SK-N-SH treated with all-trans-retinoic acid at 6 μM for 48 hours (cell line): Measurements from ENCODE around the gene LTO1.

Source experiments
- ATAC-seq: fragments of 200-7000 bp; cut with Tn5 transposase; 3 replicates; pipeline ENCODE4 v1.9.1; 2020; ENCODE audit warnings: mild to moderate bottlenecking, moderate library complexity
- BACH2 ChIP-seq: fragments of 250-450 bp; sonication (Bioruptor Pico); IDR thresholded peaks from 2 replicates; pipeline ENCODE4 v1.9.0; 2021; ENCODE audit warnings: mild to moderate bottlenecking, borderline replicate concordance
- CREB5 ChIP-seq: fragments of 250-450 bp; sonication (Bioruptor Pico); IDR thresholded peaks from 2 replicates; pipeline ENCODE4 v1.5.1; 2020; ENCODE audit warnings: low read depth, mild to moderate bottlenecking, moderate library complexity
- CSDC2 ChIP-seq: fragments of 250-450 bp; sonication (Bioruptor Pico); IDR thresholded peaks from 2 replicates; pipeline ENCODE4 v1.5.0; 2020; ENCODE audit warnings: mild to moderate bottlenecking, moderate library complexity
- CSRNP3 ChIP-seq: fragments of 250-450 bp; sonication (Bioruptor Pico); IDR thresholded peaks from 2 replicates; pipeline ENCODE4 v1.5.1; 2021; ENCODE audit warnings: mild to moderate bottlenecking, moderate library complexity
- ESRRG ChIP-seq: fragments of 250-450 bp; sonication (Bioruptor Pico); IDR thresholded peaks from 2 replicates; pipeline ENCODE4 v1.6.1; 2021; ENCODE audit warnings: mild to moderate bottlenecking
- GLIS3 ChIP-seq: fragments of 250-450 bp; sonication (Bioruptor Pico); IDR thresholded peaks from 2 replicates; pipeline ENCODE4 v1.5.0; 2020; ENCODE audit warnings: mild to moderate bottlenecking, moderate library complexity
- ISL1 ChIP-seq: fragments of 250-450 bp; sonication (Bioruptor Pico); IDR thresholded peaks from 2 replicates; pipeline ENCODE4 v2.1.2; 2022; ENCODE audit warnings: mild to moderate bottlenecking, moderate library complexity
- OSR1 ChIP-seq: fragments of 250-450 bp; sonication (Bioruptor Pico); IDR thresholded peaks from 2 replicates; pipeline ENCODE4 v1.8.0; 2022; ENCODE audit warnings: moderate library complexity, mild to moderate bottlenecking, inconsistent platforms
- POU6F1 ChIP-seq: fragments of 250-450 bp; sonication (Bioruptor Pico); IDR thresholded peaks from 2 replicates; pipeline ENCODE4 v1.8.0; 2021; ENCODE audit warnings: low read depth, mild to moderate bottlenecking, moderate library complexity, borderline replicate concordance
- PPARA ChIP-seq: fragments of 250-450 bp; sonication (Bioruptor Pico); IDR thresholded peaks from 2 replicates; pipeline ENCODE4 v1.5.0; 2020; ENCODE audit warnings: mild to moderate bottlenecking, borderline replicate concordance
- RARB ChIP-seq: fragments of 250-450 bp; sonication (Bioruptor Pico); IDR thresholded peaks from 2 replicates; pipeline ENCODE4 v1.8.0; 2021; ENCODE audit warnings: mild to moderate bottlenecking, moderate library complexity
- SNAI2 ChIP-seq: fragments of 250-450 bp; sonication (Bioruptor Pico); IDR thresholded peaks from 2 replicates; pipeline ENCODE4 v1.5.0; 2020; ENCODE audit warnings: mild to moderate bottlenecking, moderate library complexity
- TOX ChIP-seq: fragments of 250-450 bp; sonication (Bioruptor Pico); IDR thresholded peaks from 2 replicates; pipeline ENCODE4 v1.8.0; 2021; ENCODE audit warnings: mild to moderate bottlenecking, moderate library complexity, borderline replicate concordance
- ZC3H10 ChIP-seq: fragments of 250-450 bp; sonication (Bioruptor Pico); IDR thresholded peaks from 2 replicates; pipeline ENCODE4 v1.5.1; 2021; ENCODE audit warnings: mild to moderate bottlenecking, moderate library complexity
- ZFP3 ChIP-seq: fragments of 250-450 bp; sonication (Bioruptor Pico); IDR thresholded peaks from 2 replicates; pipeline ENCODE4 v1.5.0; 2020; ENCODE audit warnings: mild to moderate bottlenecking, moderate library complexity
- ZFP30 ChIP-seq: fragments of 450-650 bp; formaldehyde crosslinking; IDR thresholded peaks from 2 replicates; pipeline ENCODE4 v1.5.0; 2022; ENCODE audit warnings: mild to moderate bottlenecking, moderate library complexity
- ZNF565 ChIP-seq: fragments of 450-650 bp; formaldehyde crosslinking; conservative IDR thresholded peaks from 2 replicates; pipeline ENCODE4 v1.5.0; 2020; ENCODE audit warnings: low read depth, mild to moderate bottlenecking, moderate library complexity
- ZNF70 ChIP-seq: fragments of 450-650 bp; formaldehyde crosslinking; IDR thresholded peaks from 2 replicates; pipeline ENCODE4 v1.5.0; 2020; ENCODE audit warnings: mild to moderate bottlenecking, moderate library complexity
- ZNF8 ChIP-seq: fragments of 450-650 bp; formaldehyde crosslinking; IDR thresholded peaks from 2 replicates; pipeline ENCODE4 v1.5.0; 2020; ENCODE audit warnings: mild to moderate bottlenecking, moderate library complexity
- TF ChIP-seq, protein P1 (sequence below): fragments of 250-450 bp; sonication (Bioruptor Pico); IDR thresholded peaks from 2 replicates; pipeline ENCODE4 v1.8.0; 2020; ENCODE audit warnings: mild to moderate bottlenecking, moderate library complexity, borderline replicate concordance
- TF ChIP-seq, protein P2 (sequence below): fragments of 250-450 bp; sonication (Bioruptor Pico); IDR thresholded peaks from 2 replicates; pipeline ENCODE4 v1.5.0; 2020; ENCODE audit warnings: mild to moderate bottlenecking, moderate library complexity

LTO1 gene

DNA sequence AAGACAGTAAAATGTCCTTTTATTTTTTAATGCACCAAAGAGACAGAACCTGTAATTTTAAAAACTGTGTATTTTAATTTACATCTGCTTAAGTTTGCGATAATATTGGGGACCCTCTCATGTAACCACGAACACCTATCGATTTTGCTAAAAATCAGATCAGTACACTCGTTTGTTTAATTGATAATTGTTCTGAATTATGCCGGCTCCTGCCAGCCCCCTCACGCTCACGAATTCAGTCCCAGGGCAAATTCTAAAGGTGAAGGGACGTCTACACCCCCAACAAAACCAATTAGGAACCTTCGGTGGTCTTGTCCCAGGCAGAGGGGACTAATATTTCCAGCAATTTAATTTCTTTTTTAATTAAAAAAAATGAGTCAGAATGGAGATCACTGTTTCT, 35.3 kb downstream of the LTO1 start:
- TF ChIP-seq, protein P1, sequence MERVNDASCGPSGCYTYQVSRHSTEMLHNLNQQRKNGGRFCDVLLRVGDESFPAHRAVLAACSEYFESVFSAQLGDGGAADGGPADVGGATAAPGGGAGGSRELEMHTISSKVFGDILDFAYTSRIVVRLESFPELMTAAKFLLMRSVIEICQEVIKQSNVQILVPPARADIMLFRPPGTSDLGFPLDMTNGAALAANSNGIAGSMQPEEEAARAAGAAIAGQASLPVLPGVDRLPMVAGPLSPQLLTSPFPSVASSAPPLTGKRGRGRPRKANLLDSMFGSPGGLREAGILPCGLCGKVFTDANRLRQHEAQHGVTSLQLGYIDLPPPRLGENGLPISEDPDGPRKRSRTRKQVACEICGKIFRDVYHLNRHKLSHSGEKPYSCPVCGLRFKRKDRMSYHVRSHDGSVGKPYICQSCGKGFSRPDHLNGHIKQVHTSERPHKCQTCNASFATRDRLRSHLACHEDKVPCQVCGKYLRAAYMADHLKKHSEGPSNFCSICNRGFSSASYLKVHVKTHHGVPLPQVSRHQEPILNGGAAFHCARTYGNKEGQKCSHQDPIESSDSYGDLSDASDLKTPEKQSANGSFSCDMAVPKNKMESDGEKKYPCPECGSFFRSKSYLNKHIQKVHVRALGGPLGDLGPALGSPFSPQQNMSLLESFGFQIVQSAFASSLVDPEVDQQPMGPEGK (CRISPR knock-in tag) = no peak
- TF ChIP-seq CREB5 (CRISPR knock-in tag) = no peak
- no peak for TF ChIP-seq CSRNP3 (CRISPR knock-in tag)
- TF ChIP-seq ZNF565 (CRISPR knock-in tag) = no peak
- TF ChIP-seq ZNF70 (CRISPR knock-in tag) = no peak
- no peak for TF ChIP-seq ZFP30 (CRISPR knock-in tag)
- no peak for TF ChIP-seq ZNF8 (CRISPR knock-in tag)
- no peak for TF ChIP-seq ZFP3 (CRISPR knock-in tag)
- no peak for TF ChIP-seq TOX (CRISPR knock-in tag)
- TF ChIP-seq ZC3H10 = no peak
- no peak for TF ChIP-seq RARB (CRISPR knock-in tag)
- no peak for TF ChIP-seq BACH2
- TF ChIP-seq ESRRG (CRISPR knock-in tag) = no peak
- TF ChIP-seq OSR1 (CRISPR knock-in tag) = no peak
- no peak for TF ChIP-seq GLIS3
- TF ChIP-seq ISL1 (CRISPR knock-in tag) = no peak
- TF ChIP-seq CSDC2 (CRISPR knock-in tag) = no peak
- TF ChIP-seq POU6F1 (CRISPR knock-in tag) = no peak
- TF ChIP-seq PPARA (CRISPR knock-in tag) = no peak
- TF ChIP-seq, protein P2, sequence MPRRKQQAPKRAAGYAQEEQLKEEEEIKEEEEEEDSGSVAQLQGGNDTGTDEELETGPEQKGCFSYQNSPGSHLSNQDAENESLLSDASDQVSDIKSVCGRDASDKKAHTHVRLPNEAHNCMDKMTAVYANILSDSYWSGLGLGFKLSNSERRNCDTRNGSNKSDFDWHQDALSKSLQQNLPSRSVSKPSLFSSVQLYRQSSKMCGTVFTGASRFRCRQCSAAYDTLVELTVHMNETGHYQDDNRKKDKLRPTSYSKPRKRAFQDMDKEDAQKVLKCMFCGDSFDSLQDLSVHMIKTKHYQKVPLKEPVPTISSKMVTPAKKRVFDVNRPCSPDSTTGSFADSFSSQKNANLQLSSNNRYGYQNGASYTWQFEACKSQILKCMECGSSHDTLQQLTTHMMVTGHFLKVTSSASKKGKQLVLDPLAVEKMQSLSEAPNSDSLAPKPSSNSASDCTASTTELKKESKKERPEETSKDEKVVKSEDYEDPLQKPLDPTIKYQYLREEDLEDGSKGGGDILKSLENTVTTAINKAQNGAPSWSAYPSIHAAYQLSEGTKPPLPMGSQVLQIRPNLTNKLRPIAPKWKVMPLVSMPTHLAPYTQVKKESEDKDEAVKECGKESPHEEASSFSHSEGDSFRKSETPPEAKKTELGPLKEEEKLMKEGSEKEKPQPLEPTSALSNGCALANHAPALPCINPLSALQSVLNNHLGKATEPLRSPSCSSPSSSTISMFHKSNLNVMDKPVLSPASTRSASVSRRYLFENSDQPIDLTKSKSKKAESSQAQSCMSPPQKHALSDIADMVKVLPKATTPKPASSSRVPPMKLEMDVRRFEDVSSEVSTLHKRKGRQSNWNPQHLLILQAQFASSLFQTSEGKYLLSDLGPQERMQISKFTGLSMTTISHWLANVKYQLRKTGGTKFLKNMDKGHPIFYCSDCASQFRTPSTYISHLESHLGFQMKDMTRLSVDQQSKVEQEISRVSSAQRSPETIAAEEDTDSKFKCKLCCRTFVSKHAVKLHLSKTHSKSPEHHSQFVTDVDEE (CRISPR knock-in tag) = no peak
- TF ChIP-seq, all 23 proteins: peak for 0
- no peak for ATAC-seq

- ATAC-seq = peak; percentile 75
- no peak for TF ChIP-seq RARB (CRISPR knock-in tag)
- TF ChIP-seq, protein P1 (CRISPR knock-in tag) = peak; percentile 94
- no peak for TF ChIP-seq CSRNP3 (CRISPR knock-in tag)
- TF ChIP-seq SNAI2 (CRISPR knock-in tag) = no peak
- TF ChIP-seq OSR1 (CRISPR knock-in tag) = no peak
- TF ChIP-seq GLIS3 = no peak
Observed at GRCh38 chr11:69638941-69639681, 36.0 kb downstream of the LTO1 start.
